Measurements from ENCODE around the gene LARGE1.

DNA sequence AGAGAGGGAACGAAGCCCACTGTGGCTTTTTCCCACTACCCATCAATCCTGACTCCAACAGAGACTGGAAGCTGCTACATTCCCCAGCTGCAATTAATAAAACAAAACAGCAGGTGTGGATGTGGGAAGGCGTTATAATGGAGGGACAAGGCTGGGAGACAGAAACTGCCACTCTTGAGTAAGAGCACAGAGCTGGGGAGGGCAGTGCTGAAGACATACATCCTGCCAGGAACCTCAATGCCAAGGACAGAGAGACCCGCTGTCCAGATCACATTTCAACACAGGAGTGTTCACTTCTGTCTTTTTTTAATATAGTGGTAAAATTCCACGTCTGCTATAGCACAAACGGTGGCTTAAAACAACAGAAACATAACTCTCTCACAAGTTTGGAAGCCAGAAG, 94.5 kb downstream of the LARGE1 start:
- TF ChIP-seq, protein P1, sequence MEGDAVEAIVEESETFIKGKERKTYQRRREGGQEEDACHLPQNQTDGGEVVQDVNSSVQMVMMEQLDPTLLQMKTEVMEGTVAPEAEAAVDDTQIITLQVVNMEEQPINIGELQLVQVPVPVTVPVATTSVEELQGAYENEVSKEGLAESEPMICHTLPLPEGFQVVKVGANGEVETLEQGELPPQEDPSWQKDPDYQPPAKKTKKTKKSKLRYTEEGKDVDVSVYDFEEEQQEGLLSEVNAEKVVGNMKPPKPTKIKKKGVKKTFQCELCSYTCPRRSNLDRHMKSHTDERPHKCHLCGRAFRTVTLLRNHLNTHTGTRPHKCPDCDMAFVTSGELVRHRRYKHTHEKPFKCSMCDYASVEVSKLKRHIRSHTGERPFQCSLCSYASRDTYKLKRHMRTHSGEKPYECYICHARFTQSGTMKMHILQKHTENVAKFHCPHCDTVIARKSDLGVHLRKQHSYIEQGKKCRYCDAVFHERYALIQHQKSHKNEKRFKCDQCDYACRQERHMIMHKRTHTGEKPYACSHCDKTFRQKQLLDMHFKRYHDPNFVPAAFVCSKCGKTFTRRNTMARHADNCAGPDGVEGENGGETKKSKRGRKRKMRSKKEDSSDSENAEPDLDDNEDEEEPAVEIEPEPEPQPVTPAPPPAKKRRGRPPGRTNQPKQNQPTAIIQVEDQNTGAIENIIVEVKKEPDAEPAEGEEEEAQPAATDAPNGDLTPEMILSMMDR (IDR thresholded peaks at IDR 0.05), result no peak
- TF ChIP-seq POLR2A (IDR thresholded peaks at IDR 0.05), result no peak
